Measurements from ENCODE around the gene NCK2. TPM values are rescaled to one million over a fixed set of nuclear protein-coding genes. Genes with fewer than 3 reads are reported as not detected.

Gene NCK2
- total RNA-seq, 2 donors from 2014 or later, result 36.6 to 42.8 TPM

DNA sequence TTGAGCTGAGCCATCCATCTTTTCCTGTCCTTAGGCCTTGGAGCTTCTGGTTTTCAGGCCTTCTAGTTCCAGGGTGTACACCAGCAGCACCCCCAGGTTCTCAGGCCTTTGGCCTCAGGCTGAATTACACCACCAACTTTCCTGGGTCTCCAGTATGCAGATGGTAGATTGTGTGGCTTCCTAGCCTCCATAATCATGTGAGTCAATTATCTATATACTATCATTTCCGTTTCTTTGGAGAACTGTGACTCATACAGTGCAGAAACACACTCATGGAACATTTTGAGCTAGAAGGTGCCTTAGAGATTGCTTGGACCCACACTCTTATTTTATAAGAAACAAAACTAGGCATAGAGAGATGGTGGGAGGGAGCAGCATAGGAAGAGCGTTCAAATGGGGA, 167.4 kb downstream of the NCK2 start:
- Histone ChIP-seq H3K36me3 (replicated peaks in 1 of 2; ENCODE audit: insufficient read depth in 1 of 2, low read depth in 2 of 2) (no peaks in the 10 kb centered on the region), H3K27ac (no peak overlapping the region), H3K4me3 (no peak overlapping the region), H3K4me1 (no peaks in the 10 kb centered on the region), H3K9me3 (peaks cover 0 to 7% (median 0%) of the 10 kb centered on the region in 3 donors), H3K27me3 (no peaks in the 10 kb centered on the region)
- DNase-seq, result no peak
- WGBS, 2 donors, result 84 to 98% methylated on average over 2 of the region's 2 CpGs
- intact Hi-C loops (cut with DNase I), result no loop called here
- no peak for ATAC-seq
- no peak for TF ChIP-seq POLR2A (IDR thresholded peaks at IDR 0.05)
- TF ChIP-seq, protein P1, sequence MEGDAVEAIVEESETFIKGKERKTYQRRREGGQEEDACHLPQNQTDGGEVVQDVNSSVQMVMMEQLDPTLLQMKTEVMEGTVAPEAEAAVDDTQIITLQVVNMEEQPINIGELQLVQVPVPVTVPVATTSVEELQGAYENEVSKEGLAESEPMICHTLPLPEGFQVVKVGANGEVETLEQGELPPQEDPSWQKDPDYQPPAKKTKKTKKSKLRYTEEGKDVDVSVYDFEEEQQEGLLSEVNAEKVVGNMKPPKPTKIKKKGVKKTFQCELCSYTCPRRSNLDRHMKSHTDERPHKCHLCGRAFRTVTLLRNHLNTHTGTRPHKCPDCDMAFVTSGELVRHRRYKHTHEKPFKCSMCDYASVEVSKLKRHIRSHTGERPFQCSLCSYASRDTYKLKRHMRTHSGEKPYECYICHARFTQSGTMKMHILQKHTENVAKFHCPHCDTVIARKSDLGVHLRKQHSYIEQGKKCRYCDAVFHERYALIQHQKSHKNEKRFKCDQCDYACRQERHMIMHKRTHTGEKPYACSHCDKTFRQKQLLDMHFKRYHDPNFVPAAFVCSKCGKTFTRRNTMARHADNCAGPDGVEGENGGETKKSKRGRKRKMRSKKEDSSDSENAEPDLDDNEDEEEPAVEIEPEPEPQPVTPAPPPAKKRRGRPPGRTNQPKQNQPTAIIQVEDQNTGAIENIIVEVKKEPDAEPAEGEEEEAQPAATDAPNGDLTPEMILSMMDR (IDR thresholded peaks at IDR 0.05), result no peak

DNA sequence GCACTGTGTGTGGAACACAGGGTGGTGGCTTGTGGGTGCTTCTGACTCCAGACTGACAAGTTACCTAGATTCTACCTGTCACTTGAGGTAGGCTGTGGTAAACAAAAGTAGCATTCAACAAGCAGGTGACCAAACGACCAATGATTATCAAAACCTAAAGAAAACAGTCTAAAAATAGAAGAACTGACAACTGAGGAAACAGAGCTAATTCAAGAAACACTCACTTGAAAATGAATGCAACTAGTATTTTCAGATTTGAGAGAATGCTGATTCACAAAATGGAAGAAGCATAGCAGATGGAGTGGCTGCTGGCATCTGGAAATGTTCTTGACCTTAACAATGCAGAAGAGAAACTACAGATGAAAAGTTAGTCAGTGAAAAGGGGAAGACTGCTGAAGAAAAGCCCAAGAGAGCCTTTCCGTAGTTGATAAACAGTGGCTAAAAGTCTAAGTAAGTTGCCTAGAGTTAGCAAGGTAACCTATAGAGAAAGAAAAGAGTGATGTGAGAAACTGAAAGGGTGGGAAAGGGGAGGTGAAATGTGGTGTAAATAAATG, 170.4 kb downstream of the NCK2 start:
- Histone ChIP-seq H3K4me3 (no peak overlapping the region), H3K9me3 (peaks cover 0 to 7% (median 0%) of the 10 kb centered on the region in 3 donors), H3K27ac (no peak overlapping the region), H3K4me1 (peaks cover 6% of the 10 kb centered on the region), H3K36me3 (replicated peaks in 1 of 2; ENCODE audit: insufficient read depth in 1 of 2, low read depth in 2 of 2) (no peaks in the 10 kb centered on the region), H3K27me3 (no peaks in the 10 kb centered on the region)
- intact Hi-C loops (cut with DNase I), result no loop called here
- WGBS, 2 donors, result 58 to 67% methylated on average over 2 of the region's 2 CpGs
- TF ChIP-seq, protein P1 (IDR thresholded peaks at IDR 0.05), result no peak
- no peak for TF ChIP-seq POLR2A (IDR thresholded peaks at IDR 0.05)
- ATAC-seq, result no peak
- DNase-seq, result no peak

DNA sequence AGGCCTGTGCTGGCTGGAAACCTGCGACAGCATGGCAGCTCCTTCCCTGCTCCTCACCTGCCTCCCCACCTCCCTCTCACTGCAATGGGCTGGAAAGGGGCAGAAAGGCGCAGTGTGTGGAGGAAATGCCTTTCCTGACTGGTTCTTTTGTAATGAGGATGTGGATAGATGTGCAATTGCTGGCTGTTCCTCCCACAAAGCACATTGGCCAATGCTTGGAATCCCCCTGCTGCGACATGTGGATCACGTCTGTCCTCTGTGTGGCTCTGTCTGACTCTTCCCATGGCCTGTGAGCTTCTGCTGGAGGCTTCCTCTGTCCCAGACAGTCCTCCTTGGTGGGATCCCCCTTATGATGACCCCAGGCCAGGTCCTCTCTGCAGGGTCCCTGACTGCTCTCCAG, 172.5 kb downstream of the NCK2 start:
- TF ChIP-seq, protein P1 (IDR thresholded peaks at IDR 0.05), result no peak
- TF ChIP-seq POLR2A (IDR thresholded peaks at IDR 0.05), result no peak
- WGBS, 2 donors, result 77 to 86% methylated on average over 4 of the region's 4 CpGs
- no peak for DNase-seq
- ATAC-seq, result no peak
- Histone ChIP-seq H3K27ac (peak overlapping the region in 3 of 4 donors; percentile 6 to 75 (median 67)), H3K4me3 (no peak overlapping the region), H3K27me3 (no peaks in the 10 kb centered on the region), H3K9me3 (peaks cover 0 to 7% (median 0%) of the 10 kb centered on the region in 3 donors), H3K36me3 (replicated peaks in 1 of 2; ENCODE audit: insufficient read depth in 1 of 2, low read depth in 2 of 2) (no peaks in the 10 kb centered on the region), H3K4me1 (peaks cover 6% of the 10 kb centered on the region)
- intact Hi-C loops (cut with DNase I), result no loop called here

GRCh38 chr2:105917688-105918087, 173.0 kb downstream of the NCK2 start:
- 78 to 89% methylated on average over 2 to 4 of the region's 4 CpGs for WGBS, 2 donors
- TF ChIP-seq, protein P1 (IDR thresholded peaks at IDR 0.05), result no peak
- no peak for TF ChIP-seq POLR2A (IDR thresholded peaks at IDR 0.05)
- no peak for ATAC-seq
- H3K4me1 ChIP-seq, result peaks cover 6% of the 10 kb centered on the region
- H3K27me3 ChIP-seq, result no peaks in the 10 kb centered on the region
- no peaks in the 10 kb centered on the region for H3K36me3 ChIP-seq (replicated peaks in 1 of 2; ENCODE audit: insufficient read depth in 1 of 2, low read depth in 2 of 2)
- H3K4me3 ChIP-seq, result no peak overlapping the region
- no peak for DNase-seq
- intact Hi-C loops (cut with DNase I), result no loop called here
- peak overlapping the region in 3 of 4 donors; percentile 67 to 75 (median 67) for H3K27ac ChIP-seq
- H3K9me3 ChIP-seq, result peaks cover 0 to 7% (median 0%) of the 10 kb centered on the region in 3 donors

Measured in body of pancreas (tissue), 4 donors.